Esophagus squamous epithelium (tissue), 5 donors: ENCODE data around the gene WDR18. TPM values are rescaled to one million over a fixed set of nuclear protein-coding genes. Genes with fewer than 3 reads are reported as not detected.

ENCODE experiments used
- DNase-seq: peaks from one replicate; lab custom pipeline; 2025; lab: John Stamatoyannopoulos, UW
- H3K27ac ChIP-seq, 4 donors: fragments of 200-600 bp; sonication (generic); one replicate each; pipeline ENCODE4 v1.5.1; 2016 to 2019; ENCODE audit warnings: mild to moderate bottlenecking in 1 of 4
- H3K27me3 ChIP-seq, 4 donors: fragments of 200-600 bp; sonication (generic); 1 replicate in 3 of 4; 2 replicates in 1 of 4; pipeline versions ENCODE4 v1.5.1 to v1.6.0; 2017 to 2021; ENCODE audit warnings: antibody characterized with exemption in 1 of 4
- H3K36me3 ChIP-seq, 3 donors: fragments of 200-600 bp; sonication (generic); one replicate each; pipeline ENCODE4 v1.5.1; 2016 to 2019
- H3K4me1 ChIP-seq, 3 donors: fragments of 200-600 bp; sonication (generic); one replicate each; pipeline ENCODE4 v1.5.1; 2017 to 2019
- H3K4me3 ChIP-seq, 4 donors: fragments of 200-600 bp; sonication (generic); 1 replicate in 3 of 4; 2 replicates in 1 of 4; pipeline ENCODE4 v1.5.1; 2016 to 2019; ENCODE audit warnings: mild to moderate bottlenecking in 2 of 4, moderate library complexity in 1 of 4
- H3K9me3 ChIP-seq, 3 donors: fragments of 200-600 bp; sonication (generic); one replicate each; pipeline ENCODE4 v1.5.1; 2016 to 2019
- POLR2A ChIP-seq, 4 donors: fragments of 450-650 bp; IDR thresholded peaks; one replicate each; pipeline ENCODE4 v1.6.1; 2017; ENCODE audit warnings: antibody characterized with exemption in 4 of 4, mild to moderate bottlenecking in 4 of 4, moderate library complexity in 3 of 4
- WGBS, 2 donors: methylation state at CpG; one replicate each; pipeline ENCODE4 v1.1.5; 2018; 5-methylcytosine and 5-hydroxymethylcytosine counted together
- intact Hi-C: fragments of 100-400 bp; cut with DNase I; formaldehyde crosslinking; loops from one replicate; pipeline ENCODE4 v1.15.0; 2022
- total RNA-seq, 4 donors: library from RNA; depleted of rRNA; stranded (reverse); fragments of >200 nt; gene quantifications; one replicate each; pipeline ENCODE4 v1.1.0, GENCODE V29; 2016
- TF ChIP-seq, protein P1 (sequence below), 6 experiments: fragments of 450-650 bp in 4 of 6; fragments of 200-600 bp in 2 of 6; sonication (generic) in 2 of 6; IDR thresholded peaks; one replicate each; pipeline ENCODE4 v1.5.1; 2016 to 2019; ENCODE audit warnings: antibody characterized with exemption in 6 of 6, mild to moderate bottlenecking in 4 of 6, moderate library complexity in 4 of 6
- donor health status: DM: yes; HTN: yes; CAD: no.

Gene WDR18
- total RNA-seq, 4 donors from 2014 or later: 28.2 to 70.1 (median 53.0) TPM

DNA sequence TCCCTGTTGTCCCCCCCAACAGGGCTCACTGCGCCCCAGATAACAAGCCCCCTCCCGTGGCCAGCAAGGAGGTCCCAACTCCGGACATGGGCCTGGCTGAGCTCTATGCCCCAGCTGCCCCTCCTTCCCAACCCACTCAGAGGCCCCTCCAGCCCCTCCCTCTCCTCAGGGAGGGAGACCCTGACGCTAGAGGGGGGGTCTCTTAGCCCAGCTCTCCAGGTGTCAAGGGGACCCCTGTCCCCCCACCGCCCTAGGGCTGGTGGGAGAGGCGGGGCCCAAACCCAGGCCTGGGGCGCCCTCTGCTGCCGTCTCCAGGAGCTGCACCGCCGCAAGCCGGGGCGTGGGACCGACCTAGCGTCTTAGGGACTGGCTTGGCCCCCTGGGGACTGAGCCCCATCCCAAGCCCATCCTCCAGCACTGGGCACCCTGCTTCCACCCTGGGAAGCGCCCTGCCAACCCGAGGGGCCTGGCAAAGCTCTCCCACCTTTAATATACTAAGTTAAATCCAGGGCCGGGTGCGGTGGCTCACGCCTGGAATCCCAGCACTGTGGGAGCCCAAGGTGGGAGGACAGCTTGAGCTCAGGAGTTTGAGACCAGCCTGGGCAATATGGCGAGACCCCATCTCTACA lies 17.5 kb downstream of the WDR18 start:
- Histone ChIP-seq H3K27me3 (peaks cover 8 to 82% (median 20%) of the 10 kb centered on the region in 4 donors), H3K4me1 (peaks cover 10 to 23% (median 19%) of the 10 kb centered on the region in 3 donors), H3K36me3 (no peaks in the 10 kb centered on the region), H3K9me3 (no peaks in the 10 kb centered on the region), H3K4me3 (no peak overlapping the region), H3K27ac (no peak overlapping the region)
- 8 to 40% methylated on average over 2 of the region's 20 CpGs for WGBS, 2 donors
- DNase-seq: no peak
- TF ChIP-seq, protein P1, sequence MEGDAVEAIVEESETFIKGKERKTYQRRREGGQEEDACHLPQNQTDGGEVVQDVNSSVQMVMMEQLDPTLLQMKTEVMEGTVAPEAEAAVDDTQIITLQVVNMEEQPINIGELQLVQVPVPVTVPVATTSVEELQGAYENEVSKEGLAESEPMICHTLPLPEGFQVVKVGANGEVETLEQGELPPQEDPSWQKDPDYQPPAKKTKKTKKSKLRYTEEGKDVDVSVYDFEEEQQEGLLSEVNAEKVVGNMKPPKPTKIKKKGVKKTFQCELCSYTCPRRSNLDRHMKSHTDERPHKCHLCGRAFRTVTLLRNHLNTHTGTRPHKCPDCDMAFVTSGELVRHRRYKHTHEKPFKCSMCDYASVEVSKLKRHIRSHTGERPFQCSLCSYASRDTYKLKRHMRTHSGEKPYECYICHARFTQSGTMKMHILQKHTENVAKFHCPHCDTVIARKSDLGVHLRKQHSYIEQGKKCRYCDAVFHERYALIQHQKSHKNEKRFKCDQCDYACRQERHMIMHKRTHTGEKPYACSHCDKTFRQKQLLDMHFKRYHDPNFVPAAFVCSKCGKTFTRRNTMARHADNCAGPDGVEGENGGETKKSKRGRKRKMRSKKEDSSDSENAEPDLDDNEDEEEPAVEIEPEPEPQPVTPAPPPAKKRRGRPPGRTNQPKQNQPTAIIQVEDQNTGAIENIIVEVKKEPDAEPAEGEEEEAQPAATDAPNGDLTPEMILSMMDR (IDR thresholded peaks at IDR 0.05): peak; percentile 76 to 91 (median 85)
- no peak for TF ChIP-seq POLR2A (IDR thresholded peaks at IDR 0.05)
- intact Hi-C loops: no loop called here

DNA sequence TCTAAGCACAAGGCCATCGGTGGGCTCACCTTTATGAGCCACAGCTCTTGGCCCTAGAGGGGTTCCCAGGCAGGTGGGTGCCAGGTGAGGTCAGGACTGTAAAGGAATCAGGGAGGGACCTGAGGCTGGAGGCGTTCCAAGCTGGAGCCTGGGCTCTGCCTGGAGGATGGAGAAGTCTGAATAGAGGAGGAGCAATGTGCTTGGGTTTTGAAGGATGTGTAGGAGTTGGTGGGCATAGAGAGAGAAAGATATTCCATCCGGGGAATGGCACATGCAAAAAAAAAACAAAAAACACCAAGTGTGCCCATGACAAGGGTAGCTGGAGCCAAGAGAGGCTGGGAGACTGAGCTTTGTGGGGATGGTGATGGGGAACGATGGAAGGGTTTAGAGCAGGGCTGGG lies 18.5 kb downstream of the WDR18 start:
- TF ChIP-seq, protein P1 (IDR thresholded peaks at IDR 0.05): no peak
- no peak for TF ChIP-seq POLR2A (IDR thresholded peaks at IDR 0.05)
- H3K27me3 ChIP-seq: peaks cover 8 to 73% (median 17%) of the 10 kb centered on the region in 4 donors
- 59 to 69% methylated on average over 4 of the region's 4 CpGs for WGBS, 2 donors
- intact Hi-C loops: no loop called here
- peaks cover 10 to 21% (median 19%) of the 10 kb centered on the region in 3 donors for H3K4me1 ChIP-seq
- DNase-seq: no peak
- no peak overlapping the region for H3K4me3 ChIP-seq
- H3K36me3 ChIP-seq: no peaks in the 10 kb centered on the region
- H3K9me3 ChIP-seq: no peaks in the 10 kb centered on the region
- H3K27ac ChIP-seq: no peak overlapping the region

DNA sequence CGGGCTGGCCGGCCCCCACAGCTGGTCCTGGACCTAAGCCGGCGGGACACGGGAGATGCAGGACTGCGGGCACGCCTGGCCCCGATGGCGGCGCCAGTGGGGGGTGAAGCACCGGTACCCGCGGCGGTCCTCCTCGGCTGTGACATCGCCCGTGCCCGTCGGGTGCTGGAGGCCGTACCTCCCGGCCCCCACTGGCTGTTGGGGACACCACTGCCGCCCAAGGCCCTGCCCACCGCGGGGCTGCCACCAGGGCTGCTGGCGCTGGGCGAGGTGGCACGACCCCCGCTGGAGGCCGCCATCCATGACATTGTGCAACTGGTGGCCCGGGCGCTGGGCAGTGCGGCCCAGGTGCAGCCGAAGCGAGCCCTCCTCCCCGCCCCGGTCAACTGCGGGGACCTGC lies 19.1 kb downstream of the WDR18 start:
- no peaks in the 10 kb centered on the region for H3K9me3 ChIP-seq
- peaks cover 0 to 2% (median 0%) of the 10 kb centered on the region in 3 donors for H3K36me3 ChIP-seq
- intact Hi-C loops: no loop called here
- H3K27ac ChIP-seq: no peak overlapping the region
- peaks cover 10 to 21% (median 19%) of the 10 kb centered on the region in 3 donors for H3K4me1 ChIP-seq
- 84% methylated on average over 15 of the region's 37 CpGs; no CpG with 5 or more reads in 1 of the 2 donors for WGBS, 2 donors
- H3K4me3 ChIP-seq: no peak overlapping the region
- DNase-seq: no peak
- H3K27me3 ChIP-seq: peaks cover 8 to 66% (median 17%) of the 10 kb centered on the region in 4 donors
- TF ChIP-seq POLR2A (IDR thresholded peaks at IDR 0.05): no peak
- TF ChIP-seq, protein P1 (IDR thresholded peaks at IDR 0.05): no peak

DNA sequence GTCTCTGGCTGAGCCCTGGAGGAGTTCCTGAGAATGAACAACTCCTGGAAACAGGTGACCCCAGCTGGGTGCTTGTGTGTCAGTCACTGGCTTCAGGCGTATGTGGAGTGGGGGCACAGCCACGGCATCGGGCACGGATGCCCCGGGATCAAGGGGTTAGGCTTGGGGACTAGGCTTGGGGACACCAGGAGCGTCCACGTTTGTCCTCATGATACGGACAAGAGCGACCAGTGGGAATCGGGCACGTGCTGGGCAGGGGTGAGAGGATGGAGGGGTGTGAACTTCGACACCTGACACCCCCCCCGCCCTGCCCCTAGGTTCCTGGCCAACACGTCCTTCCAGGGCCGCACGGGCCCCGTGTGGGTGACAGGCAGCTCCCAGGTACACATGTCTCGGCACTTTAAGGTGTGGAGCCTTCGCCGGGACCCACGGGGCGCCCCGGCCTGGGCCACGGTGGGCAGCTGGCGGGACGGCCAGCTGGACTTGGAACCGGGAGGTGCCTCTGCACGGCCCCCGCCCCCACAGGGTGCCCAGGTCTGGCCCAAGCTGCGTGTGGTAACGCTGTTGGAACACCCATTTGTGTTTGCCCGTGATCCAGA lies 20.2 kb downstream of the WDR18 start:
- peaks cover 7 to 56% (median 13%) of the 10 kb centered on the region in 4 donors for H3K27me3 ChIP-seq

More for the DNA sequence above, 20.2 kb downstream of the WDR18 start:
- Histone ChIP-seq H3K4me1 (peaks cover 10 to 26% (median 19%) of the 10 kb centered on the region in 3 donors), H3K36me3 (peaks cover 0 to 12% (median 4%) of the 10 kb centered on the region in 3 donors), H3K4me3 (no peak overlapping the region), H3K9me3 (no peaks in the 10 kb centered on the region), H3K27ac (no peak overlapping the region)
- no peak for DNase-seq
- intact Hi-C loops: no loop called here
- WGBS, 2 donors: 54 to 67% methylated on average over 9 to 12 of the region's 32 CpGs
- no peak for TF ChIP-seq POLR2A (IDR thresholded peaks at IDR 0.05)
- TF ChIP-seq, protein P1 (IDR thresholded peaks at IDR 0.05): no peak
